GM12801 (cell line): ENCODE measurements around the gene PLXNA4.

Experiments
- CTCF ChIP-seq: IDR thresholded peaks from one replicate; pipeline ENCODE4 v1.5.1; 2011; ENCODE audit warnings: control low read depth; ENCODE audit not compliant: insufficient read length; ENCODE audit errors: extremely low read depth

PLXNA4 gene

DNA sequence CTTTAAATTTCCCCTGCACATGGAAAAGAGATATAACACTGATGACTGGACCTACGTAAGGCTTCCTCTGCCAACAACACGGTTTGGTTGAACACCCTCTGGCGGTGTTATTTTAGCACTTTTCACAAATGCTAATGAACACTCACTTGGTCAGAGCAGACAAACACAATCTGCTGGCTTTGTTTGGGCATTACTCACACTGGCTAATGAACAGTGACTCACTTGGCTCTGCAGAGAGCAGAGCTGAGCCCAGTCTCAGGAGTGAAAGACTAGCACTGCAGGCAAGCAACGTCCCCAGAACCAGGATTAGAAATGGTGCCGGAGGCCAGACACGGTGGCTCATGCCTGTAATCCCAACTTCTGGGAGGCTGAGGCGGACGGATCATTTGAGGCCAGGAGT, 430.8 kb downstream of the PLXNA4 start:
- no peak for TF ChIP-seq CTCF

DNA sequence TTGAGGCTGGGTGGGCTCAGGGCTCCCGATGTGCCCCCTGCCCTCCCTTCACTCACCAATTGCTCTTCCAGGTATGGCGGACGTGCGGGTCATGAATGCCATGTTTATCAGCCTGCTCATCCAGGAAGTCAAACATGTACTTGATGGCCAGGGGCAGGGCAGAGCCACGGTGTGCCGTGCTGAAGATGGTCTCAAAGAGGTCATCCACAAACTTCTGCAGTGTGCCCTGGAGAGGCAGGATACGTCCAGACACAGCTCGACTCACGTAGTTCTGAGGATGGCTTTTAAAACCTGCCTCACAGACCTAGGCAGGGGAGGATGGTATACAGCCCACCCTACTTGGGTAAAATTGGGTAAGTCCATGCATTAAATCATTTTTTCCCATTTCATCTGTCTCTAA, 431.2 kb downstream of the PLXNA4 start:
- no peak for TF ChIP-seq CTCF

GRCh38 chr7:132142006-132142405, 434.3 kb downstream of the PLXNA4 start:
- TF ChIP-seq CTCF, result no peak

DNA sequence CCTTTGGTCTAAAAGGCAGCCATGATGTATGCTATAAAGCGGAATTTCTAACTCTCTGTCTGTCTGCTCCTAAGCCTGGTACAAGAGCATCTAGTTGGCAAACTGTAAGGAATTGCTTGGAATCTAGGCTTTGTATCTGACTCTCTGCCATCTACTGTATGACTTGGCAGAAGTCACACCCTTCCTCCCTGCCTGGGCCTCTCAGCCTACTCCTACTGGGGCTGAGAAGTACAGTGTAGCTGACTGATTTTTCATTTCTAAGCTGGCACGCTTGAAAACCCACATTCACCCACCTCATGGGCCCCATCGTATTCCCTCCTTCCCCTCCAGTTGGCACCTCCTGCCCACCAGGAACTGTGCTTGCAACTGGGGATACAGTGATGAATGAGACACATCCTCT, 435.2 kb downstream of the PLXNA4 start:
- no peak for TF ChIP-seq CTCF

GRCh38 chr7:132140341-132140740, 435.9 kb downstream of the PLXNA4 start:
- no peak for TF ChIP-seq CTCF

- no peak for TF ChIP-seq CTCF
These were observed 437.5 kb downstream of the PLXNA4 start for GRCh38 chr7:132138817-132139216.

- no peak for TF ChIP-seq CTCF
These were observed 438.6 kb downstream of the PLXNA4 start for GRCh38 chr7:132137681-132138080.
